ENCODE measurements around the gene MAP3K9.

The MAP3K9 gene

GRCh38 chr14:70809225-70810219 is at the start of gene MAP3K9:
Gene MAP3K9, minus strand, starts transcription at chr14:70809513. Its CDS starts 342 bp downstream, at chr14:70809171.
- no peaks in the 10 kb centered on the region for H3K9me3 ChIP-seq (replicated peaks; ENCODE audit: insufficient read depth, low read length)
- no peaks in the 10 kb centered on the region for H3K27me3 ChIP-seq (replicated peaks; ENCODE audit: insufficient read depth, low read length)
- H3K4me3 ChIP-seq (ENCODE audit: low read length), result peak within 1 kb of the TSS; percentile 69
- TF ChIP-seq, protein P1, sequence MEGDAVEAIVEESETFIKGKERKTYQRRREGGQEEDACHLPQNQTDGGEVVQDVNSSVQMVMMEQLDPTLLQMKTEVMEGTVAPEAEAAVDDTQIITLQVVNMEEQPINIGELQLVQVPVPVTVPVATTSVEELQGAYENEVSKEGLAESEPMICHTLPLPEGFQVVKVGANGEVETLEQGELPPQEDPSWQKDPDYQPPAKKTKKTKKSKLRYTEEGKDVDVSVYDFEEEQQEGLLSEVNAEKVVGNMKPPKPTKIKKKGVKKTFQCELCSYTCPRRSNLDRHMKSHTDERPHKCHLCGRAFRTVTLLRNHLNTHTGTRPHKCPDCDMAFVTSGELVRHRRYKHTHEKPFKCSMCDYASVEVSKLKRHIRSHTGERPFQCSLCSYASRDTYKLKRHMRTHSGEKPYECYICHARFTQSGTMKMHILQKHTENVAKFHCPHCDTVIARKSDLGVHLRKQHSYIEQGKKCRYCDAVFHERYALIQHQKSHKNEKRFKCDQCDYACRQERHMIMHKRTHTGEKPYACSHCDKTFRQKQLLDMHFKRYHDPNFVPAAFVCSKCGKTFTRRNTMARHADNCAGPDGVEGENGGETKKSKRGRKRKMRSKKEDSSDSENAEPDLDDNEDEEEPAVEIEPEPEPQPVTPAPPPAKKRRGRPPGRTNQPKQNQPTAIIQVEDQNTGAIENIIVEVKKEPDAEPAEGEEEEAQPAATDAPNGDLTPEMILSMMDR (IDR thresholded peaks at IDR 0.05; ENCODE audit: low read length), result no peak
- TF ChIP-seq EZH2phosphoT487 (IDR thresholded peaks at IDR 0.05; ENCODE audit: low read length) (no peak), EZH2 (optimal IDR thresholded peaks at IDR 0.05; ENCODE audit: low read depth, low read length) (no peak)
- H3K4me2 ChIP-seq (ENCODE audit: low read depth, low read length), result peak within 1 kb of the TSS; percentile 69
- no peaks in the 10 kb centered on the region for H3K36me3 ChIP-seq (replicated peaks; ENCODE audit: insufficient read depth, low read length)
- peak; percentile 87 for DNase-seq
- no peaks in the 10 kb centered on the region for H3K9me2 ChIP-seq (replicated peaks; ENCODE audit: insufficient read depth, low read length)
- no peaks in the 10 kb centered on the region for H3F3A ChIP-seq (ENCODE audit: insufficient read depth, low read length)
- peak within 1 kb of the TSS; percentile 37; the same call in 1 of the 2 replicates for H3K9ac ChIP-seq (ENCODE audit: low read length)
- H3K79me2 ChIP-seq (ENCODE audit: low read length), result no peaks in the 10 kb centered on the region
- H4K20me1 ChIP-seq (ENCODE audit: insufficient read depth, low read length), result no peaks in the 10 kb centered on the region
- no peak within 1 kb of the TSS for H3K27ac ChIP-seq (ENCODE audit: low read length)
- peak within 1 kb of the TSS; percentile 90 for H2AFZ ChIP-seq (ENCODE audit: low read length)
- no peaks in the 10 kb centered on the region for H3K4me1 ChIP-seq (ENCODE audit: low read length)

GRCh38 chr14:70858641-70859040 is 49.3 kb upstream of the MAP3K9 start:
- no peaks in the 10 kb centered on the region for H3K9me2 ChIP-seq (replicated peaks; ENCODE audit: insufficient read depth, low read length)
- H3K36me3 ChIP-seq (replicated peaks; ENCODE audit: insufficient read depth, low read length), result no peaks in the 10 kb centered on the region
- H3K79me2 ChIP-seq (ENCODE audit: low read length), result no peaks in the 10 kb centered on the region
- H3K27ac ChIP-seq (ENCODE audit: low read length), result no peak overlapping the region
- DNase-seq, result no peak
- no peak for TF ChIP-seq EZH2phosphoT487 (IDR thresholded peaks at IDR 0.05; ENCODE audit: low read length)
- H3K4me1 ChIP-seq (ENCODE audit: low read length), result no peaks in the 10 kb centered on the region
- no peak overlapping the region for H3K9ac ChIP-seq (ENCODE audit: low read length)
- H4K20me1 ChIP-seq (ENCODE audit: insufficient read depth, low read length), result no peaks in the 10 kb centered on the region
- H3K27me3 ChIP-seq (replicated peaks; ENCODE audit: insufficient read depth, low read length), result no peaks in the 10 kb centered on the region
- no peak overlapping the region for H3K4me3 ChIP-seq (ENCODE audit: low read length)
- H3F3A ChIP-seq (ENCODE audit: insufficient read depth, low read length), result no peaks in the 10 kb centered on the region
- no peak overlapping the region for H3K4me2 ChIP-seq (ENCODE audit: low read depth, low read length)
- H3K9me3 ChIP-seq (replicated peaks; ENCODE audit: insufficient read depth, low read length), result no peaks in the 10 kb centered on the region
- H2AFZ ChIP-seq (ENCODE audit: low read length), result no peak overlapping the region

DNA sequence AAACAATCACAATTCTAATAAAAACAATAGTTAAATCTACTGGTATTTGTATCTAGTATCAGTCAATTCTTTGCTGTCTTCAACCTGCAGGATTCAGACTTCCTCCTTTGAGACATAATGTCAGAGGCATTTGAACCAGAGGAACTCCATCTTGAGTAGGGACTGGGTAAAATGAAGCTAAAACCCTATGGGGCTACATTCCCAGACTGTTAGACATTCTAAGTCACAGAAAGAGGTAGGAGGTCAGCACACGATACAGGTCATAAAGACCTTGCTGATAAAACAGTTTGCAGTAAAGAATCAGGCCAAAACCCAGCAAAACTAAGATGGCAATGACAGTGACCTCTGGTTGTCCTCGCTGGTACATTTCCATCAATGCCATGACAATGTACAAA is 48.2 kb upstream of the MAP3K9 start:
- DNase-seq, result no peak
- no peaks in the 10 kb centered on the region for H3F3A ChIP-seq (ENCODE audit: insufficient read depth, low read length)
- no peak overlapping the region for H3K9ac ChIP-seq (ENCODE audit: low read length)
- no peak overlapping the region for H3K4me3 ChIP-seq (ENCODE audit: low read length)
- no peaks in the 10 kb centered on the region for H3K9me3 ChIP-seq (replicated peaks; ENCODE audit: insufficient read depth, low read length)
- TF ChIP-seq EZH2phosphoT487 (IDR thresholded peaks at IDR 0.05; ENCODE audit: low read length) (no peak), EZH2 (optimal IDR thresholded peaks at IDR 0.05; ENCODE audit: low read depth, low read length) (no peak)
- TF ChIP-seq, protein P1 (IDR thresholded peaks at IDR 0.05; ENCODE audit: low read length), result no peak
- H4K20me1 ChIP-seq (ENCODE audit: insufficient read depth, low read length), result no peaks in the 10 kb centered on the region
- H2AFZ ChIP-seq (ENCODE audit: low read length), result no peak overlapping the region
- H3K27me3 ChIP-seq (replicated peaks; ENCODE audit: insufficient read depth, low read length), result no peaks in the 10 kb centered on the region
- no peak overlapping the region for H3K4me2 ChIP-seq (ENCODE audit: low read depth, low read length)
- H3K36me3 ChIP-seq (replicated peaks; ENCODE audit: insufficient read depth, low read length), result no peaks in the 10 kb centered on the region
- no peaks in the 10 kb centered on the region for H3K4me1 ChIP-seq (ENCODE audit: low read length)
- no peak overlapping the region for H3K27ac ChIP-seq (ENCODE audit: low read length)
- no peaks in the 10 kb centered on the region for H3K9me2 ChIP-seq (replicated peaks; ENCODE audit: insufficient read depth, low read length)
- H3K79me2 ChIP-seq (ENCODE audit: low read length), result no peaks in the 10 kb centered on the region
